Mammary epithelial cell (primary cell): ENCODE results near the gene DCST2.

Experiments used
- EZH2 ChIP-seq: IDR thresholded peaks from 2 replicates; pipeline ENCODE4 v1.6.1; 2012; ENCODE audit warnings: low read length, inconsistent platforms, borderline replicate concordance
- TF ChIP-seq, protein P1 (sequence below), 2 donors: IDR thresholded peaks in 1 of 2; conservative IDR thresholded peaks in 1 of 2; 2 replicates each; pipeline ENCODE4 v1.5.1; 2011 to 2012; ENCODE audit warnings: inconsistent platforms in 2 of 2, low read length in 2 of 2, mild to moderate bottlenecking in 2 of 2, control low read depth in 1 of 2, low read depth in 1 of 2; ENCODE audit not compliant: insufficient read depth in 1 of 2; ENCODE audit errors: extremely low read depth in 1 of 2

- TF ChIP-seq, protein P1, sequence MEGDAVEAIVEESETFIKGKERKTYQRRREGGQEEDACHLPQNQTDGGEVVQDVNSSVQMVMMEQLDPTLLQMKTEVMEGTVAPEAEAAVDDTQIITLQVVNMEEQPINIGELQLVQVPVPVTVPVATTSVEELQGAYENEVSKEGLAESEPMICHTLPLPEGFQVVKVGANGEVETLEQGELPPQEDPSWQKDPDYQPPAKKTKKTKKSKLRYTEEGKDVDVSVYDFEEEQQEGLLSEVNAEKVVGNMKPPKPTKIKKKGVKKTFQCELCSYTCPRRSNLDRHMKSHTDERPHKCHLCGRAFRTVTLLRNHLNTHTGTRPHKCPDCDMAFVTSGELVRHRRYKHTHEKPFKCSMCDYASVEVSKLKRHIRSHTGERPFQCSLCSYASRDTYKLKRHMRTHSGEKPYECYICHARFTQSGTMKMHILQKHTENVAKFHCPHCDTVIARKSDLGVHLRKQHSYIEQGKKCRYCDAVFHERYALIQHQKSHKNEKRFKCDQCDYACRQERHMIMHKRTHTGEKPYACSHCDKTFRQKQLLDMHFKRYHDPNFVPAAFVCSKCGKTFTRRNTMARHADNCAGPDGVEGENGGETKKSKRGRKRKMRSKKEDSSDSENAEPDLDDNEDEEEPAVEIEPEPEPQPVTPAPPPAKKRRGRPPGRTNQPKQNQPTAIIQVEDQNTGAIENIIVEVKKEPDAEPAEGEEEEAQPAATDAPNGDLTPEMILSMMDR (conservative IDR thresholded peaks at IDR 0.05 in 1 of 2, IDR thresholded peaks at IDR 0.05 in 1 of 2; ENCODE audit: extremely low read depth in 1 of 2, insufficient read depth in 1 of 2, low read depth in 1 of 2, low read length in 2 of 2) = no peak
- no peak for TF ChIP-seq EZH2
These were observed 3.9 kb downstream of the DCST2 start for GRCh38 chr1:155029513-155030242.
